Breast epithelium (tissue), 3 donors: ENCODE results near the gene SIN3B.

Source experiments
- POLR2A ChIP-seq: fragments of 450-650 bp; IDR thresholded peaks from one replicate; pipeline ENCODE4 v1.6.1; 2016; ENCODE audit warnings: antibody characterized with exemption, mild to moderate bottlenecking, moderate library complexity
- POLR2AphosphoS5 ChIP-seq, 3 donors: sonication (generic); formaldehyde crosslinking; IDR thresholded peaks; one replicate each; pipeline ENCODE4 v1.6.1; 2017; ENCODE audit warnings: antibody characterized with exemption in 3 of 3
- TF ChIP-seq, protein P1 (sequence below), 3 donors: fragments of 450-650 bp; IDR thresholded peaks; one replicate each; pipeline ENCODE4 v1.5.1; 2016 to 2017; ENCODE audit warnings: antibody characterized with exemption in 3 of 3, mild to moderate bottlenecking in 3 of 3, moderate library complexity in 3 of 3

DNA sequence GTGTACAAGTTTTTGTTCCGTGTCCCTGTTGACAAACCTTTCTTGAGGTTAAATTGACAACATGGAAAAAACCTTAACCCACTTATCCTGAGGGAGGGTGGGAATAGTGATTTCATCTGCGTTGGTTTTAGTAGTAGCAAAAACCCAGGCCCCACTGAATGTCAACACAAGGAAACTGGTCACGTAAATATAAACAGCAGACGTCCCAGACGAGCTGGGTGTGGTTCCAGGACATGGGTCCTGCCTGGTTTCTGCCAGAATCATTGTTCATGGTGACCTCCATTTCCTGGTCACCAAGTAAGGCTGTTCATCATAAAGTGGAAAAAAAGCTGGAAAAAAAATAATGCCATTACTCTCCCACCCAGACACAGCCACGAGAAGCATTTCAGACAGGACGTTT, 42.7 kb downstream of the SIN3B start:
- TF ChIP-seq POLR2AphosphoS5 (IDR thresholded peaks at IDR 0.05) (peak in 1 of 3 donors; percentile 19), POLR2A (no peak)
- TF ChIP-seq, protein P1, sequence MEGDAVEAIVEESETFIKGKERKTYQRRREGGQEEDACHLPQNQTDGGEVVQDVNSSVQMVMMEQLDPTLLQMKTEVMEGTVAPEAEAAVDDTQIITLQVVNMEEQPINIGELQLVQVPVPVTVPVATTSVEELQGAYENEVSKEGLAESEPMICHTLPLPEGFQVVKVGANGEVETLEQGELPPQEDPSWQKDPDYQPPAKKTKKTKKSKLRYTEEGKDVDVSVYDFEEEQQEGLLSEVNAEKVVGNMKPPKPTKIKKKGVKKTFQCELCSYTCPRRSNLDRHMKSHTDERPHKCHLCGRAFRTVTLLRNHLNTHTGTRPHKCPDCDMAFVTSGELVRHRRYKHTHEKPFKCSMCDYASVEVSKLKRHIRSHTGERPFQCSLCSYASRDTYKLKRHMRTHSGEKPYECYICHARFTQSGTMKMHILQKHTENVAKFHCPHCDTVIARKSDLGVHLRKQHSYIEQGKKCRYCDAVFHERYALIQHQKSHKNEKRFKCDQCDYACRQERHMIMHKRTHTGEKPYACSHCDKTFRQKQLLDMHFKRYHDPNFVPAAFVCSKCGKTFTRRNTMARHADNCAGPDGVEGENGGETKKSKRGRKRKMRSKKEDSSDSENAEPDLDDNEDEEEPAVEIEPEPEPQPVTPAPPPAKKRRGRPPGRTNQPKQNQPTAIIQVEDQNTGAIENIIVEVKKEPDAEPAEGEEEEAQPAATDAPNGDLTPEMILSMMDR (IDR thresholded peaks at IDR 0.05) = no peak
